Lung (tissue), 16 donors: ENCODE data around the gene PDCD1. TPM values are rescaled to one million over a fixed set of nuclear protein-coding genes. Genes with fewer than 3 reads are reported as not detected.
A peak's percentile ranks its signal among the peaks of the same experiment; 100 is the strongest.
"Not testable (repeated sequence)": the region's sequence is repeated elsewhere in the genome, so short reads cannot be mapped to it uniquely, and the experiment has no call there.

ENCODE experiments used
- ATAC-seq: fragments of 200-7000 bp; cut with Tn5 transposase; one replicate; pipeline ENCODE4 v1.9.1; 2020; ENCODE audit warnings: moderate number of reproducible peaks; ENCODE audit not compliant: insufficient read depth, low FRiP score
- DNase-seq, 3 donors: peaks; one replicate each; pipeline ENCODE4 v3.0.0-alpha.2; 2013 to 2017
- H3K27ac ChIP-seq, 2 donors: one replicate each; pipeline ENCODE4 v1.5.1; 2013; ENCODE audit warnings: mild to moderate bottlenecking in 2 of 2, moderate library complexity in 2 of 2, control low read depth in 1 of 2, inconsistent platforms in 1 of 2, low read depth in 1 of 2, low read length in 1 of 2
- H3K27me3 ChIP-seq, 3 donors: one replicate each; pipeline ENCODE4 v1.5.1; 2013; ENCODE audit warnings: low read length in 2 of 3; ENCODE audit not compliant: control insufficient read depth in 3 of 3, insufficient read depth in 3 of 3
- H3K36me3 ChIP-seq, 4 donors: one replicate each; pipeline ENCODE4 v1.5.1; 2013; ENCODE audit warnings: low read length in 4 of 4, mild to moderate bottlenecking in 1 of 4, moderate library complexity in 1 of 4; ENCODE audit not compliant: control insufficient read depth in 4 of 4, insufficient read depth in 4 of 4
- H3K4me1 ChIP-seq, 5 donors: one replicate each; pipeline ENCODE4 v1.5.1; 2013; ENCODE audit warnings: low read length in 5 of 5, mild to moderate bottlenecking in 2 of 5, moderate library complexity in 1 of 5; ENCODE audit not compliant: control insufficient read depth in 5 of 5, insufficient read depth in 5 of 5
- H3K4me3 ChIP-seq: one replicate; pipeline ENCODE4 v1.5.1; 2013; ENCODE audit warnings: mild to moderate bottlenecking, control low read depth, moderate library complexity
- H3K9ac ChIP-seq, 2 donors: one replicate each; pipeline ENCODE4 v1.5.1; 2013; ENCODE audit warnings: low read length in 2 of 2, control low read depth in 1 of 2; ENCODE audit not compliant: insufficient read depth in 1 of 2
- H3K9me3 ChIP-seq, 4 donors: one replicate each; pipeline ENCODE4 v1.5.1; 2013; ENCODE audit warnings: low read length in 3 of 4, mild to moderate bottlenecking in 1 of 4, moderate library complexity in 1 of 4; ENCODE audit not compliant: control insufficient read depth in 4 of 4, insufficient read depth in 3 of 4
- WGBS, 2 donors: extraction: QIAGEN DNeasy Blood & Tissue Kit; methylation state at CpG; one replicate each; pipeline ENCODE4 v1.1.7; 2013; 5-methylcytosine and 5-hydroxymethylcytosine counted together
- long read RNA-seq, 5 donors: transcript quantifications; one replicate each; lab custom pipeline, GENCODE V29; 2026
- polyA plus RNA-seq, 2 donors: library from polyadenylated mRNA; stranded (reverse); fragments of 200-250 nt; gene quantifications; one replicate each; pipeline ENCODE4 v1.2.1, GENCODE V29; 2013
- total RNA-seq, 2 donors: library from RNA; depleted of rRNA in 1 of 2; stranded (reverse); fragments of >200 nt in 1 of 2; gene quantifications; one replicate each; pipeline ENCODE4 v1.2.1, GENCODE V29; 2014 to 2021
- TF ChIP-seq, protein P1 (sequence below): IDR thresholded peaks from 2 replicates; pipeline ENCODE4 v1.5.1; 2012; ENCODE audit warnings: mild to moderate bottlenecking; ENCODE audit errors: control extremely low read depth, extremely low read depth
- donor health status: control.
- donor health status: control.
- donor health status: Bipolar disorder and iron deficiency.
- donor health status: healthy.
- donor health status: DM: yes; HTN: yes; CAD: no.

Gene PDCD1
- total RNA-seq, result under 1 TPM; 0.83 to 0.97 TPM
- polyA plus RNA-seq, result under 1 TPM; 0.59 to 0.80 TPM
- long read RNA-seq, donor 1, result 0 reads
- long read RNA-seq, donor 2, result 0 reads
- long read RNA-seq, donor 3, result 0 reads
- long read RNA-seq, donor 4, result 0 reads
- long read RNA-seq, donor 5, result 0 reads

DNA sequence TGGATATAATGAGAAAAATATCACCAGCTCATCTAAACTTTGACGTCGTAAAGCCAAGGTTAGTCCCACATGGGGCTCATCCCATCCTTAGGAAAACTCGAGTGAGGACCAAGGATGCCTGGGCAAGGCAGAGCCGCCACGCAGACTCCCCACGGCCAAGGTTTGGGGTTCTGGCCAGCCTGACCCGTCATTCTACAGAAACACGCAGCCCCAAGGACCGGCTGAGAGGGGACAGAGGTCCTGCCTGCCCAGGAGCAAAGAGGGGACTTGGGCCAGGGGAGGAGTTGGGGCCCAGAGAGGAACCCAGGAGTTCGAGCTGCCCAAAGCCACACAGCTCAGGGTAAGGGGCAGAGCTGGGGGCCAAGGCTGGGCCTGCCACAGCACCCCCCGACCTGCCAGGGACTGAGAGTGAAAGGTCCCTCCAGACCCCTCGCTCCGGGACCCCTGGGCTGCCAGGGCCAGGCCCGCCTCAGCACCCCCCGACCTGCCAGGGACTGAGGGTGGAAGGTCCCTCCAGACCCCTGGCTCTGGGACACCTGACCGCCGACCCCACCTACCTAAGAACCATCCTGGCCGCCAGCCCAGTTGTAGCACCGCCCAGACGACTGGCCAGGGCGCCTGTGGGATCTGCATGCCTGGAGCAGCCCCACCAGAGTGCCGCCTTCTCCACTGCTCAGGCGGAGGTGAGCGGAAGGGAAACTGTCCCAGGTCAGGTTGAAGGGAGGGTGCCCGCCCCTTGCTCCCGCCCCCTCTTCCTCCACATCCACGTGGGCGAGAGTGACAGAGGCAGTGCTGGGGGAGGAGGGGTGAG is at the start of gene PDCD1:
Gene PDCD1 (minus strand): TSS at position 689 of the 811 bp plus-strand sequence. CDS start 56 bp downstream, at position 633.
- ATAC-seq (no peak), DNase-seq (peak in 2 of 3 donors; percentile 34 to 39)
- no peaks in the 10 kb centered on the region for H3K36me3 ChIP-seq
- 64 to 71% methylated on average over 26 to 28 of the region's 28 CpGs for WGBS, 2 donors
- peak within 1 kb of the TSS in 1 of 2 donors; percentile 23 for H3K9ac ChIP-seq
- no peak within 1 kb of the TSS for H3K4me3 ChIP-seq
- peaks cover 0 to 24% (median 3%) of the 10 kb centered on the region in 5 donors for H3K4me1 ChIP-seq
- TF ChIP-seq, protein P1, sequence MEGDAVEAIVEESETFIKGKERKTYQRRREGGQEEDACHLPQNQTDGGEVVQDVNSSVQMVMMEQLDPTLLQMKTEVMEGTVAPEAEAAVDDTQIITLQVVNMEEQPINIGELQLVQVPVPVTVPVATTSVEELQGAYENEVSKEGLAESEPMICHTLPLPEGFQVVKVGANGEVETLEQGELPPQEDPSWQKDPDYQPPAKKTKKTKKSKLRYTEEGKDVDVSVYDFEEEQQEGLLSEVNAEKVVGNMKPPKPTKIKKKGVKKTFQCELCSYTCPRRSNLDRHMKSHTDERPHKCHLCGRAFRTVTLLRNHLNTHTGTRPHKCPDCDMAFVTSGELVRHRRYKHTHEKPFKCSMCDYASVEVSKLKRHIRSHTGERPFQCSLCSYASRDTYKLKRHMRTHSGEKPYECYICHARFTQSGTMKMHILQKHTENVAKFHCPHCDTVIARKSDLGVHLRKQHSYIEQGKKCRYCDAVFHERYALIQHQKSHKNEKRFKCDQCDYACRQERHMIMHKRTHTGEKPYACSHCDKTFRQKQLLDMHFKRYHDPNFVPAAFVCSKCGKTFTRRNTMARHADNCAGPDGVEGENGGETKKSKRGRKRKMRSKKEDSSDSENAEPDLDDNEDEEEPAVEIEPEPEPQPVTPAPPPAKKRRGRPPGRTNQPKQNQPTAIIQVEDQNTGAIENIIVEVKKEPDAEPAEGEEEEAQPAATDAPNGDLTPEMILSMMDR, result no peak
- no peaks in the 10 kb centered on the region for H3K9me3 ChIP-seq
- H3K27me3 ChIP-seq, result peaks cover 0 to 5% (median 3%) of the 10 kb centered on the region in 3 donors
- H3K27ac ChIP-seq, result peak within 1 kb of the TSS; percentile 32 to 76

DNA sequence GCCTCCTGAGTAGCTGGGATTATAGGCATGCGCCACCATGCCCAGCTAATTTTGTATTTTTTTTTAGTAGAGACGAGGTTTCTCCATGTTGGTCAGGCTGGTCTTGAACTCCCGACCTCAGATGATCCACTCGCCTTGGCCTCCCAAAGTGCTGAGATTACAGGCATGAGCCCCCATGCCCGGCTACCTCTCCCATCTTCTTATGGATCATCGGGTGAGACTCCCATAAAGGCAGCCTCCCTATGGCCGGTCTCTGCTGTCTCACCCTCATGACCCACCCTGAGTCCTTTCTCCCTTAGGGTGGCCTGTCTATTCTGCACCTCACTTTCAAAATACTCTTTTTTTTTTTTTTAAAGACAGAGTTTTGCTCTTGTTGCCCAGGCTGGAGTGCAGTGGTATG is 49.1 kb upstream of the PDCD1 start:
- ATAC-seq, H3K9me3 ChIP-seq, H3K4me1 ChIP-seq, DNase-seq, H3K36me3 ChIP-seq, H3K27me3 ChIP-seq, H3K9ac ChIP-seq, H3K4me3 ChIP-seq, H3K27ac ChIP-seq: not testable (repeated sequence)
- WGBS, 2 donors, result 97 to 98% methylated on average over 7 of the region's 7 CpGs

GRCh38 chr2:241906826-241907570 is 48.3 kb upstream of the PDCD1 start:
- TF ChIP-seq, protein P1, result no peak
- H3K9me3 ChIP-seq, result no peaks in the 10 kb centered on the region
- H3K27me3 ChIP-seq, result no peaks in the 10 kb centered on the region
- no peak overlapping the region for H3K4me3 ChIP-seq
- H3K9ac ChIP-seq, result no peak overlapping the region
- H3K4me1 ChIP-seq, result peaks cover 0 to 4% (median 0%) of the 10 kb centered on the region in 5 donors
- WGBS, 2 donors, result 89 to 95% methylated on average over 18 of the region's 18 CpGs
- DNase-seq (no peak), ATAC-seq (no peak)
- H3K36me3 ChIP-seq, result peaks cover 0 to 2% (median 0%) of the 10 kb centered on the region in 4 donors
- H3K27ac ChIP-seq, result no peak overlapping the region

DNA sequence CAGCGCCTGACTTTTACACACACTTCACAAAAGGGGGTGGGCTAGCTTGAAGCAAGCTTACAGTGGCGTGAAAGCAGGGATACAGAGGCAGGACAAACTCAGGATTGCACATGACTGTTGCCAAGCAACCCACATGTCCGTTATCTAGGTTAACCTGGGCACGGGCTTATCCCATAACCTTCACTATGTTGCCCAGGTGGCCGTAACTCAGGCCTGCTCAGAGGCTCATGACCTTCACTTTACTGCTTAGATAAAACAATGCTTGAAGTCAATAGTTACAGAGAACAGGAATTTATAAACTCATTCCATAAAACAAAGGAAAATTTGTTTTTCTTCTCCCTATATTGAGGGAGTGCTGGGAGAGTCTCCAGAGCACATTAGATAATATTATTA is 47.7 kb upstream of the PDCD1 start:
- 91 to 94% methylated on average over 5 of the region's 5 CpGs for WGBS, 2 donors
- H3K4me1 ChIP-seq, result peaks cover 0 to 11% (median 4%) of the 10 kb centered on the region in 5 donors
- H3K9ac ChIP-seq, H3K4me3 ChIP-seq, H3K9me3 ChIP-seq, H3K27me3 ChIP-seq, ATAC-seq, DNase-seq, H3K36me3 ChIP-seq, H3K27ac ChIP-seq: not testable (repeated sequence)
